GM03348 (cell line): ENCODE measurements around the gene SLC45A2.
"Not testable (repeated sequence)": the region's sequence is repeated elsewhere in the genome, so short reads cannot be mapped to it uniquely, and the experiment has no call there.

Source experiments
- DNase-seq: peaks from one replicate; pipeline ENCODE4 v3.0.0; 2012; ENCODE audit warnings: low spot score

The SLC45A2 gene

DNA sequence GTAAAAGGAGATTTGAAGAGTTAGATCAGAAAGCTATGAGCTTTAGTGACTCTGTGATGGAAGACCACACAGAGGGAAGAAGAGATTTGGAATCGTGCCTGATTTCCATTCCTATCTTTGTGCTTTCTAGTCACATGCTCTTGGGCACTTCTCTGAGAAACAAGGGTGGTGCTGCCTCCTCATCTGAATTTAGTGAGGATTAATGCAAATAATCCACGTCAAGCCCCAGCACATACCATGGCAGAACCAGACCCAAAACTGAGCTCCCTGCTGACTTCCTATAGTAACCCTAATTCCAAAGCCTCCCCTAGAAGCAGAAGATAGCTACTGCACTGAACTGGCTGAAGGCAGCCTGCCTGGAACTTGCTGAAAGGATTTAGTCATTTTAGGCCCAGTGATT is 17.7 kb downstream of the SLC45A2 start:
- DNase-seq: no peak

- DNase-seq: no peak
These were observed 20.3 kb downstream of the SLC45A2 start for GRCh38 chr5:33964132-33964700.

GRCh38 chr5:33958176-33958575 is 26.3 kb downstream of the SLC45A2 start:
- DNase-seq: no peak

- DNase-seq: no peak
These were observed 26.8 kb downstream of the SLC45A2 start for GRCh38 chr5:33957577-33958150.

GRCh38 chr5:33952175-33952574 is 32.3 kb downstream of the SLC45A2 start:
- DNase-seq: not testable (repeated sequence)

GRCh38 chr5:33944543-33945132 is 39.9 kb downstream of the SLC45A2 start:
- no peak for DNase-seq

DNA sequence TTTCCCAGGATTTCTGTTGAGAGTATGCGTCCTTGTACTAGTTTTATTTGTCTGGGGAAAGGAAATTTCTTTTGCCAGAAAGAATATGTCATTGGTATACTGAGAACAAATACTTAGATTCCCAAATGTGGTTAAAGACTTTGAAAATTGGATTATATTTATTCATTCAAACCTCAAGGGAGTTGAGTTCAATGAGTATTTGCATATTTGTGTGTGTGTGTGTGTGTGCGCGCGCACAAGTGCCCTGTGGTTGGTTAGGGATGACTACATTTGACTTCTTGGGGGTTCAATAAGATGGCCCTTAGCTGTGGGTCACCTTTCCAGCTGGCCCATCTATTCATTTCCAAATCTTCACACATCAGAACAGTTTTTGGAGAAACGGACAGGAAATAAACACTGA is 43.4 kb downstream of the SLC45A2 start:
- DNase-seq: no peak

- peak; percentile 51 for DNase-seq
These were observed 44.8 kb downstream of the SLC45A2 start for GRCh38 chr5:33939556-33940262.

- no peak for DNase-seq
These were observed 45.6 kb downstream of the SLC45A2 start for GRCh38 chr5:33938881-33939280.

- DNase-seq: no peak
These were observed 46.0 kb downstream of the SLC45A2 start for GRCh38 chr5:33938507-33938796.

DNA sequence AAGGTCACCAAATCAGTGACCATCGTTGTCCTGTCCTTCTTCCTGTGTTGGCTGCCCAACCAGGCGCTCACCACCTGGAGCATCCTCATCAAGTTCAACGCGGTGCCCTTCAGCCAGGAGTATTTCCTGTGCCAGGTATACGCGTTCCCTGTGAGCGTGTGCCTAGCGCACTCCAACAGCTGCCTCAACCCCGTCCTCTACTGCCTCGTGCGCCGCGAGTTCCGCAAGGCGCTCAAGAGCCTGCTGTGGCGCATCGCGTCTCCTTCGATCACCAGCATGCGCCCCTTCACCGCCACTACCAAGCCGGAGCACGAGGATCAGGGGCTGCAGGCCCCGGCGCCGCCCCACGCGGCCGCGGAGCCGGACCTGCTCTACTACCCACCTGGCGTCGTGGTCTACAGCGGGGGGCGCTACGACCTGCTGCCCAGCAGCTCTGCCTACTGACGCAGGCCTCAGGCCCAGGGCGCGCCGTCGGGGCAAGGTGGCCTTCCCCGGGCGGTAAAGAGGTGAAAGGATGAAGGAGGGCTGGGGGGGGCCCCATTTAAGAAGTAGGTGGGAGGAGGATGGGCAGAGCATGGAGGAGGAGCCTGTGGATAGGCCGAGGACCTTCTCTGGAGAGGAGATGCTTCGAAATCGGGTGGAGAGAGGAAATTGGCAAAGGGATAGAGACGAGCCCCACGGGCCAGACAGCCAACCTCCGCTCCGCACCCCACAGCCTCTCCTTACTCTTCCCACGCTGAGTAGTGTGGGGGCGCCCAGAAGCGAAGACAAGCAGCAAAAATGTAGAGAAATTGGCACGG is 46.6 kb downstream of the SLC45A2 start:
- DNase-seq: no peak

- DNase-seq: no peak
These were observed 47.3 kb downstream of the SLC45A2 start for GRCh38 chr5:33937017-33937706.

DNA sequence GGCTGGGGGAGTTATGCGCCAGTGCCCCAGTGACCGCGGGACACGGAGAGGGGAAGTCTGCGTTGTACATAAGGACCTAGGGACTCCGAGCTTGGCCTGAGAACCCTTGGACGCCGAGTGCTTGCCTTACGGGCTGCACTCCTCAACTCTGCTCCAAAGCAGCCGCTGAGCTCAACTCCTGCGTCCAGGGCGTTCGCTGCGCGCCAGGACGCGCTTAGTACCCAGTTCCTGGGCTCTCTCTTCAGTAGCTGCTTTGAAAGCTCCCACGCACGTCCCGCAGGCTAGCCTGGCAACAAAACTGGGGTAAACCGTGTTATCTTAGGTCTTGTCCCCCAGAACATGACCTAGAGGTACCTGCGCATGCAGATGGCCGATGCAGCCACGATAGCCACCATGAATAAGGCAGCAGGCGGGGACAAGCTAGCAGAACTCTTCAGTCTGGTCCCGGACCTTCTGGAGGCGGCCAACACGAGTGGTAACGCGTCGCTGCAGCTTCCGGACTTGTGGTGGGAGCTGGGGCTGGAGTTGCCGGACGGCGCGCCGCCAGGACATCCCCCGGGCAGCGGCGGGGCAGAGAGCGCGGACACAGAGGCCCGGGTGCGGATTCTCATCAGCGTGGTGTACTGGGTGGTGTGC is 48.0 kb downstream of the SLC45A2 start, which contains the start of gene RXFP3:
Gene RXFP3, plus strand, starts transcription at position 6 of the 636 bp plus-strand sequence. Its CDS starts 355 bp downstream, at position 361.
- DNase-seq: peak; percentile 37

DNA sequence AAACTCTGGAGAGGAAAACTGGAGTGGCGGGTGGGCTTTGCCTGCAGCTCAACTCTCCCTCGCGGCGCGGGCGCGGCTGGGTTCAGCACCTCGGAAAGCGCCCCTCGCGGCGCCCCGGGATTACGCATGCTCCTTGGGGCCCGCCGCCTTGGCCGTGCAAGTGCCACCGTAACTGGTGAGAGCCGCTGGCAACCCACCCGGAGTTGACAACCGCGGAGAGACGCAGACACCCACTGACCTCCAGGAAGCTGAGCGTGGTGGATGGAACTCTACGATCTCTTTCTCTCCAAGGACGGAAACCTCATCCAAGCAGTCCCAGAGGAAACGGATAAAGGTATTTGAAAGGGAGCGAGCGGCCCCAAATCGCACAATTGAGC is 48.5 kb downstream of the SLC45A2 start:
- peak; percentile 90 for DNase-seq

DNA sequence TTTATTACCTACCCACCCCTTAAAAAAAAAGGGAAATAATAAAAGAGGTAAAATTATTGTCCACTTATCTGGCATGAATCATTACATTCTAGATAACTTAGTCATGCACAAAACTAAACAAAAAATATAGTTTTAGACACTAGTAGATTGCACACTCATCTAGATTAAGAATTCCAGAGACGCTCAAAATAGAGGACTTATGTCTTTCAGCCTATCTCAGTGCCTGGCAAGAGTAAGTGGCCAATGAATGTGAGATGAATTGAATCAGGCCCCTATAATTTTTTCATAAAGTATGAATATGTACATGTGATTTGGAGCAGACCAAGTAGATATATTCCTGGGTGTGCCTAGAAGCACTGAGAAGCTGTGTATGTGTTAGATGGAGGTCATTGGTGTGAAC is 50.3 kb downstream of the SLC45A2 start:
- no peak for DNase-seq

GRCh38 chr5:33933723-33934169 is 50.7 kb downstream of the SLC45A2 start:
- DNase-seq: no peak

DNA sequence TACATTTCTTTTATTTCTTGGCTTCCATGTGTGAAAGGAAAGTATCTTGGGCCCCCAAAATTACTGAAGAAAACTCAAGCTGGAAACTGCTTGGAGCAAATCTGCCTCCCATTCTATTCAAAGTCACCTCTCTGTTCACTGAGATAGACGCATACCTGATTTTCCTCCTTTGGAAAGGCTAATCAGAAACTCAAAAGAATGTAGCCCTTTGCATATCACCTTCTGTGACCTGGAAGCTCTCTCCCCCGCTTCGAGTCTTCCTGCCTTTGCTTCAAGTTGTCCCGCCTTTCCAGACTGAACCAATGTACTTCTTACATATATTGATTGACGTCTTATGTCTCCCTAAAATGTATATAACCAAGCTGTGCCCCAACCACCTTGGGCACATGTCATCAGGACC is 53.4 kb downstream of the SLC45A2 start:
- no peak for DNase-seq

DNA sequence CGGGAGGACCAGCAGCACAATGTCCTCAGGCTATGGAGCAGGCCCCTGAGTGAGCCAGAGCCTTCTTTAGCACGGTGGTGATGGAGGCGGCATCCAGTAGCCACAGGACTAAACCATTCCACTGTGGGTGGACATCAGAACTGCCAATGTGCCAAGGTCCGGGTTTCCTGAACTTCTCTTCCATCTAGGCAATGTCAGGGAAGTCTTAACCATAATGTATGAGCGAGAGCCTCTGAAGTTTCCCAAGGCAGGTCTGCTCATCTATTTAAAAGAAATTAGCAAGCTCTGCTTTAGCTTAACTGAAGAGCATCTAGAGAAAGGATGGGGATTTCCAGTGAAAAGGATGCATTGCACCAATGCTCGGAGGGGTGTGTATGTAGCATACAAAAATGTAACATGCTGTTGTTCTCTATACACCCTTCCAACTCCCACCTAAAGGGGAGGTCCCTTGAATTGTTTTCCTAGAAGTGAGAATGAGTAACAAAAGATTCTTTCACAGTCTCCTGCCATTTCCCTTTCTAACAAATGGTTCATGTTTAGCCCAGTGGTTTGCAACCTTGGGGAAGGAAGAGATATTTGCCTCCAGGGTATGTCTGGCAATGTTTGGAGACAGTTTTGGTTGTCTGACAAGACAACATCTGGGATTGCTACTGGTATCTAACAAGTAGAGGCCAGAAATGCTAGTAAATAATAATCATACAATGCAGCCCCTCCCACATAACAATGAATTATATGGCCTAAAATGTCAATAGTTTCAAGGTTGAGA is 54.4 kb downstream of the SLC45A2 start:
- no peak for DNase-seq

- DNase-seq: no peak
These were observed 56.2 kb downstream of the SLC45A2 start for GRCh38 chr5:33928283-33928682.

- DNase-seq: no peak
These were observed 56.8 kb downstream of the SLC45A2 start for GRCh38 chr5:33927685-33928084.

DNA sequence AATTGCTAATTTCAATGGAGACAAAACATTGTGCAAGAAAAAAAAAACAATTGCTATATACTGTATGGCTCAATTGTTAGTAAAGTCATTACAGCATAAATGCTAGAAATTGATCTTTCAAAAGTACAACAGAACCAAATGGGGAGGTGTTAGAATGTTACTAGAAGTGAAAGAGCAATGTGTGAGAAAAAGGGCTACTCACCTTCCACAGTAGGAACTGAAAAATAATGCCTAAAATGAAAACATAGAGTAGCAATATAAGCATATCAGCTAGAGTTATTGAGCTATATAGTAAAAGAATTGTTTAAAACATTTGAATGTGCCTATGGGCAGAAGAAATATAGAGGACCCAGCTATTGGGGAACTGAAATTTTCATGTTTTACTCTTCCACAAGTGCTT is 59.2 kb downstream of the SLC45A2 start:
- DNase-seq: no peak
